HEK293 (cell line): ENCODE results near the gene KDM4C.

Experiments
- INSM2 ChIP-seq: fragments of 450-650 bp; formaldehyde crosslinking; IDR thresholded peaks from 2 replicates; pipeline ENCODE4 v1.5.1; 2016; ENCODE audit warnings: missing biosample characterization, missing genetic modification characterization
- SP2 ChIP-seq: fragments of 450-650 bp; formaldehyde crosslinking; IDR thresholded peaks from 2 replicates; pipeline ENCODE4 v1.5.1; 2016; ENCODE audit warnings: missing biosample characterization, missing genetic modification characterization
- ZNF404 ChIP-seq: fragments of 450-650 bp; formaldehyde crosslinking; IDR thresholded peaks from 2 replicates; pipeline ENCODE4 v1.5.1; 2017; ENCODE audit warnings: missing biosample characterization, missing genetic modification characterization
- ZNF585B ChIP-seq: fragments of 450-650 bp; formaldehyde crosslinking; IDR thresholded peaks from 2 replicates; pipeline ENCODE4 v1.5.1; 2016; ENCODE audit warnings: missing biosample characterization, missing genetic modification characterization
- ZNF596 ChIP-seq: fragments of 450-650 bp; IDR thresholded peaks from 2 replicates; pipeline ENCODE4 v1.5.0; 2018; ENCODE audit warnings: missing biosample characterization, mild to moderate bottlenecking, missing genetic modification characterization, moderate library complexity

- no peak for TF ChIP-seq ZNF404
- no peak for TF ChIP-seq SP2 (tag by site-specific recombination)
- TF ChIP-seq ZNF585B (tag by site-specific recombination), result no peak
- TF ChIP-seq ZNF596 (tag by site-specific recombination), result no peak
- TF ChIP-seq INSM2, result no peak
Observed at GRCh38 chr9:6945816-6946215, 188.0 kb downstream of the KDM4C start.
